AG04449 (cell line): ENCODE data around the gene ZNF488.

Experiments used
- CTCF ChIA-PET: fragments of 350-600 bp; formaldehyde crosslinking; extraction: SDS; loops from one replicate; lab custom pipeline; 2021; ENCODE audit warnings: antibody characterized with exemption; lab: Yijun Ruan, JAX
- POLR2A ChIA-PET: fragments of 400-600, 350-600 bp; formaldehyde crosslinking; extraction: SDS; loops from one replicate; lab custom pipeline; 2020; ENCODE audit warnings: antibody characterized with exemption, inconsistent platforms; lab: Yijun Ruan, JAX
- DNase-seq: peaks from one replicate; pipeline ENCODE4 v3.0.0-alpha.2; 2010; ENCODE audit warnings: low read depth, low spot score
- H3K4me3 ChIP-seq: 2 replicates; pipeline ENCODE4 v1.5.1; 2011; ENCODE audit warnings: low read depth, mild to moderate bottlenecking, control low read depth, low read length
- TF ChIP-seq, protein P1 (sequence below): IDR thresholded peaks from one replicate; pipeline ENCODE4 v1.5.1; 2011; ENCODE audit warnings: mild to moderate bottlenecking, moderate library complexity, low read length, control low read depth, inconsistent platforms; ENCODE audit not compliant: insufficient read depth; ENCODE audit errors: missing control alignments

The ZNF488 gene

DNA sequence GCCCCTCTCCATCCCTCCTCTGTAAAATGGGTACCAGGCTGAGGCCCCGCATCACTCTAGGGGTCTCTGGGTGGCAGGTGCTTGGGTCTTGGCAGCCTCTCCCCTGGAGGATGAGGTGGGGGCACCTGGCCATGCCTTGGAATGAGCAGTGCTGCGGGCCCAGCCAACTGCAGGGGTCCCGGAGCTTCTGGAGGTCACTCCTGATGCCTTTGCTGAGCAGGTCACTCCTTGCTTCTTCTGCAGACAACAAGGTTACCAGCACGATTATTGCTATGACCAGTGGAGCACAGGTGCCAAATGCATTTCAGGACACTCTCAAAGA is 22.4 kb upstream of the ZNF488 start:
- POLR2A ChIA-PET, result no interaction called here
- TF ChIP-seq, protein P1, sequence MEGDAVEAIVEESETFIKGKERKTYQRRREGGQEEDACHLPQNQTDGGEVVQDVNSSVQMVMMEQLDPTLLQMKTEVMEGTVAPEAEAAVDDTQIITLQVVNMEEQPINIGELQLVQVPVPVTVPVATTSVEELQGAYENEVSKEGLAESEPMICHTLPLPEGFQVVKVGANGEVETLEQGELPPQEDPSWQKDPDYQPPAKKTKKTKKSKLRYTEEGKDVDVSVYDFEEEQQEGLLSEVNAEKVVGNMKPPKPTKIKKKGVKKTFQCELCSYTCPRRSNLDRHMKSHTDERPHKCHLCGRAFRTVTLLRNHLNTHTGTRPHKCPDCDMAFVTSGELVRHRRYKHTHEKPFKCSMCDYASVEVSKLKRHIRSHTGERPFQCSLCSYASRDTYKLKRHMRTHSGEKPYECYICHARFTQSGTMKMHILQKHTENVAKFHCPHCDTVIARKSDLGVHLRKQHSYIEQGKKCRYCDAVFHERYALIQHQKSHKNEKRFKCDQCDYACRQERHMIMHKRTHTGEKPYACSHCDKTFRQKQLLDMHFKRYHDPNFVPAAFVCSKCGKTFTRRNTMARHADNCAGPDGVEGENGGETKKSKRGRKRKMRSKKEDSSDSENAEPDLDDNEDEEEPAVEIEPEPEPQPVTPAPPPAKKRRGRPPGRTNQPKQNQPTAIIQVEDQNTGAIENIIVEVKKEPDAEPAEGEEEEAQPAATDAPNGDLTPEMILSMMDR, result no peak
- no peak overlapping the region for H3K4me3 ChIP-seq
- CTCF ChIA-PET, result no interaction called here
- no peak for DNase-seq

DNA sequence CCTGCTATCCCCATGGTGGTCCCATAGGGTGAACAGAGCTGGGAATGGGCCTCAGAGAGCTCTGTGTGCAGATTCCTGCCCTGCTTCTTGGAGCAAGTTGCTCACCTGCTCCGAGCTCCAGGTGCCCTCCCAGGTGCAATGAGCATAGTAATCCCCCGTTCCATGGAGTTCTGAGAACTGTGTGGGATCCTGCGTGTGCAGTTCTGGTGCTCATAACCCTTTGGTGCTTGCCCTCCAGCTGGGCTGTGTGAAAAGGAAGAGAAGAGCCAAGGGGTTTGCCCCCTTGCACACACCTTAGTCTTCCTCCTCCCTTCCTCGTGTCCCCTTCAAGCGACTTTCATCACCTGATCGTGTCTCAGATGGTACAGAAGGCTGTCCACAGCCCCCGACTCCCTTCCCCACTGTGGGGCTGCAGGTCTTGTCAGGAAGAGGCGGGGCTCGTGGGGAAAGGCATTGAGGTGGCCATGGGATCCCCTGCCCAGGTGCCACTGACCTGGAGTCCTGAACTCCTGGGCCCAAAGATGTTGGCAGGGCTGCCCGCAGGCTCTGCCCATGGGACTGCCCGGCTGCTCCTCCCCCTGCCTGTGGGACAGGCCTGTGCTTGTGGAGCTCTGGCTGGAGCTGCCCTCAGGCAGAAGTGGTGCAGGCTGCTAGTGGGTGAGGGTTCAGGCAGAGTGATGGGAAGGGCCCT is 21.9 kb upstream of the ZNF488 start:
- POLR2A ChIA-PET, result no interaction called here

DNA sequence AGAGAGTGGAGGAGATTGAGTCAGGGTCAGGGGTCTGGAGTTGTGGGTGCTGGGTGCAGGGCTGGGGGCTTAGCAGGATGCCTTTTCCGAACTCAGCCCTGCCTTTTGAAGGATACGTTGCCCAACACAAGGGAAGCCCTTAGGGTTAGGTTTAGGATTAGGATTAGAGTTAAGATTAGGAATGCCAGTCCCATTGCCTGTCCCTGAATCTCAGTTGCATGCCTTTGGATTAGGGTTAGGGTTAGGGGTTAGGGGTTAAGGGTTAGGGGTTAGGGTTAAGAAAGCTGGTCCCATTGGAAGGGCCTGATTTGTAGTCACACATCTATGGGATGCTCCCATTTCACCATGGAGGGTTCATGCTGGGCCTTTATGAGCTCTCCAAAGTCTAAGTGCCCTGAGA is 20.8 kb upstream of the ZNF488 start:
- TF ChIP-seq, protein P1, result no peak
- POLR2A ChIA-PET, result no interaction called here
- H3K4me3 ChIP-seq, result no peak overlapping the region
- CTCF ChIA-PET, result interaction anchor here (0.9 to 1.2 kb wide), 2 partner anchors 13 to 33 kb away, joined by 3 to 5 read pairs; no protein-coding TSS in a partner anchor
- DNase-seq, result no peak

More for the DNA sequence above, 21.9 kb upstream of the ZNF488 start:
- DNase-seq, result no peak
- CTCF ChIA-PET, result interaction anchor here (1.2 kb wide), 1 partner anchor 32 kb away, joined by 5 read pairs; no protein-coding TSS in a partner anchor
- TF ChIP-seq, protein P1, result no peak
- no peak overlapping the region for H3K4me3 ChIP-seq

DNA sequence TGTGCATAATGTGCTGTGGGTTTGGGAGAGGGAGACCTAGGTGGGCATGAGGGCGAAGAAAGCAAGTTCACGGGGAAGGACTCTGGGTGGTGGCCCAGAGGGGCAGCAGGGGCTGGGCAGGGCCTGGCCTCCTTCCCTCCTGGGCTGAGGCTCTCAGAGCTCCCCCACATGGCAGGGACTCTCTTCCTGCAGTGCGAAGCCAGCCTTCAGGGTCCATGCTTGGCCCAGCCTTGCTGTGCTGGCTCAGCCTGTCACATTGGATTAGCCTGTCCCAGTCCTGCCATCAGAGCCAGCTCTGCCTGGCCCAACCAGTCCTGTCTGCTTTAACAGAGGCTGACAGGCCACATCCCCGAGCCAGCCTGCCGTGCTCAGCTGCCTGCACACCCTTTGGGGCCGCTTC is 20.4 kb upstream of the ZNF488 start:
- CTCF ChIA-PET, result interaction anchor here (0.9 to 1.7 kb wide), 2 partner anchors 12 to 34 kb away, joined by 3 to 6 read pairs; no protein-coding TSS in a partner anchor

DNA sequence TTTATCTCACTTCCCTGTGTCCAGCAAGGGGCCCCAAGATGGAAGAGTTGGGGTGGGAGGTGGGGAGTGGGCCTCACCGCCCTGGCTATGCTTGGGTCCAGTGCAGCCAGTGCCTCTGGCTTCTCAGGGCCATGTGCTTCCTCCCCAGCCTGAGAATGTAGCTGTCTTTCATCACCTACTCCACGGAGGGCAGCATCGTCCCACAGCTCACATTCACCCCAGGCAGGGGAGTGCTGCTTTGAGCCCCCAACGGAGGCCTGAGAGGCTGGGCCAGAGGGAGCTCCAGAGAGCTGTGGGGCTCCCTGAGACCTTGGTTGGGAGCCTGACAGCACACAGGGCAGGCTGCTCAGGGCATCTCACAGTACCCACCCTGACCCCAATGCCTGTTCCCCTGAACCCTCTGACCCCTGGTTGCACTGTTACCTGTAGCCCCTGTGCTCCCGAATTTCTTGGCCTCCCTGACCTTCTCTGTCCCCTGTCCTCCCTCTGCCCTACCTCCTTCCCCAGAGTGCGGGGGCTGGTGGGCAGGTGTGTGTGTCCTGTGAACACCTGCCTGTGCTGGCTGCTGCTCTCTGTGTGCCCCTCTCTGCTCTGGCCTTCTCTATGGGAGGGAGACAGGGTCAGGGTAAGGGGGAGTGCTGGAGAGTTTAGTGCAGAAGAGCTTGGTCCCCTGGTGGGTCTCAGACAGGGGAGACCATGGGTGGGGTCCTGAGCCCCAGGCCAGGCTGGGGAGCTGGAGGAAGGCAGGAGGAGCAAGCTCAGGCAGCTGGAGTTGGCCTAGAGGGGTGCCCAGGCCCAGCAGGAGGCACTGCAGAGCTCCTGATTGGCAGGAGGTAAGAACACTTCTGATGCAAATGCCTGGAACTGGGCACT is 19.6 kb upstream of the ZNF488 start:
- POLR2A ChIA-PET, result interaction anchor here (1.7 kb wide), 1 partner anchor 19 kb away, joined by 6 read pairs; the partner anchor contains the start of gene ZNF488
- TF ChIP-seq, protein P1, result peak; percentile 11
- DNase-seq, result no peak
- CTCF ChIA-PET, result interaction anchor here (0.9 to 1.7 kb wide), 2 partner anchors 12 to 35 kb away, joined by 3 to 6 read pairs; no protein-coding TSS in a partner anchor
- H3K4me3 ChIP-seq, result no peak overlapping the region

More for the DNA sequence above, 20.4 kb upstream of the ZNF488 start:
- TF ChIP-seq, protein P1, result no peak
- no peak for DNase-seq
- POLR2A ChIA-PET, result no interaction called here
- no peak overlapping the region for H3K4me3 ChIP-seq
